DMS79 treated with DMSO at 0.1 percent for 48 hours (cell line): Measurements from ENCODE around the gene IFT27.

ENCODE experiments used
- DNase-seq: peaks from one replicate; lab custom pipeline; 2025; lab: John Stamatoyannopoulos, UW

Gene IFT27

DNA sequence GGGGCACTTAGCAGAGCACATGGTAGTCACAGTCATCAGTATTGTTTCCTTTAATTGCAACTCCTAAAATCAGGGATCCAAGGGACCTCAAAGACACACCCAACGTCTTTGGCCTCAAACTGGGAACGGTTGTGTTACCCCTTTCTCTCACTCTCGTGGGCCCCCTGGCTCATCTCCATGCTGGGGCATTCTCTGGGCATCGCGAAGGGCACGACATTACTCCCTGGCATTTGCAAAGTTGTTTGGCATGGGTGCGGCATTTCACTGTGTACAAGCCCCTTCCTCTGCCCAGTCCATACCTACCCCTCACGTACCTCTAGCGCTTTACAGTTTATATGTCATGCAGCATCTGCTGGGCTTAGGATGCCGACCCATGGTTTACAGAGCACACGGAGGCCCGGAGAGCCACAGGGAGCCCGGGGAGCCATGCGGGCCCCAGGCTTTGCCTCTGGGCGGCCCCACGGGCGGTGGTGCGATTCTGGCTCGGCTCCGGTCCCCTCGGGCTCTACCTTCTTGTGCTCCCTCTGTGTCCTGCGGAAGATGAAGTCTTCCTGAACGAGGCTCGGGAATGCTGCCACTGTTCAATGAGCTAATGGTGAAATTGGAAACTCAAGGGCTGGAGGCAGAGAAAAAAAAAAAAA is 50.4 kb downstream of the IFT27 start:
- no peak for DNase-seq

DNA sequence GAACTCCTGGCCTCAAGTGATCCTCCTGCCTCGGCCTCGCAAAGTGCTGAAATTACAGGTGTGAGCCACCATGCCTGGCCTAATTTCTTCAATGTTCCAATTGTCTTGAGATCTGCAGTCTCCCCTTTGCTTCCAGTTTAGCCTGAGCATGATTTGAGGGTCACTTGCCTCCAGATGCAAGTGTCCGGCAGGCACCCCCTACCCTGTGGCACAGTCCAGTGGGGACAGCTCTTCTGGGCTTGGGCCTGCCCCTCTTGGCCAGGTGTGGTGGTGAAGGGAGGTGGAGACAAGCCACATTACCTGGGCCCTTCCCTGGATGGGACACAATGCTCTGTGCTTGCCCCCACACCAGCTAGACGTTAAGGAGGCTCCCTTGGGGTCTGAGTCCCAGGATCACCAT is 51.1 kb downstream of the IFT27 start:
- DNase-seq: no peak

DNA sequence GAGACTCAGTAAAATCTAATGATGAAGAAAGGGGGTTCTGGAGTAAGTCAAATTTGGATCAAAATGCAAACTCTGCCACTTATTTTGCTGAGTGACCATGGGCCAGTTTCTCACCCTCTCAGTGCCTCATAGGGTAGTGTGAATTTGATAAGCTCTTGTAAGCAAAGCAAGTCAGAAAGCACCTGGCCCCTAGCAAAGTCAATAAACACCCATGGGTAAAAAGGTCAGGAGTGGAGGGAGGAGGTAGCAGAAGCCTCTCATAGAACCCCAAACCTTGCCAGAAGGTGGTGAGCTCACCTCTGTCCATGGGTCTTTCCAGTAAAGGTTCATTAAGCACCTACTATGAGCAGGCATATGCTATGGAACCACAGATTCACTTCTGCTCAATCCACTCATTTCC is 53.9 kb downstream of the IFT27 start:
- no peak for DNase-seq

DNA sequence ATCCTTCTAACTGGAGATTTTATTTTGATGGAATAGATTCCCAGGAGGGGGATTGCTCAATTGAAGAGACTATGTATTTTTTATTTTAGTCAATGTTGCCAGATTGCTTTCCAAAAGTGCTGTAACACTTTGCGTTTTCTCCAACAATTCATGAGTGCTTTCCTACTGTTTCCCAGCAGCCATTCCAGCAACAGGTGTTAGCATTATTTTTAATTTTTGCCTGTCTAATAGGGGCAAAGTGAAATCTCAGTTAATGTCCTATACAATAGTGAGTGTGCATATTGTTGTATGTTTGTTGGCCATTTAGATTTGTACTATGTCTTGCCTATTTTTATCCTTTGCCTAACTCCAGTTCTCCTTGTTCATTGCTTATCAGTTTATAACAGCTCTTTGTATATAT is 60.3 kb downstream of the IFT27 start:
- DNase-seq: no peak

DNA sequence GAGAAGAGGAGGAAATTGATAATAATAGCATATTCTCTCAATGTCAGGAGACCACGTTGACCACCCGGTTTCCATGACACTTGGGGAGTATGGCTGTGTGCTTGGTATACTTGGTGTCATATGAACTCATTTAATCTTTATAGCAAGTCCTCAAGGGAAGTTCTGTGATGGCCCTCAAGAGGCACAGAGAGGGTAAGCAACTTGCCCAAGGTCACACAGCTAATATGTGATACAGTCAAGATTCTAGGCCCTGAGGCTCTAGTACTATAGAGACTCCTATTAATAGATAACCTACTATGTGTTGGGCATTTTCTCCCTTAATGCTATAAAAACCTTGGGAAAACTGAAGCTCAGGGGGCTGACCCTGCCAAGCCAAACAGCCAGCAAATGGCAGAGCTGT is 61.8 kb downstream of the IFT27 start:
- no peak for DNase-seq

DNA sequence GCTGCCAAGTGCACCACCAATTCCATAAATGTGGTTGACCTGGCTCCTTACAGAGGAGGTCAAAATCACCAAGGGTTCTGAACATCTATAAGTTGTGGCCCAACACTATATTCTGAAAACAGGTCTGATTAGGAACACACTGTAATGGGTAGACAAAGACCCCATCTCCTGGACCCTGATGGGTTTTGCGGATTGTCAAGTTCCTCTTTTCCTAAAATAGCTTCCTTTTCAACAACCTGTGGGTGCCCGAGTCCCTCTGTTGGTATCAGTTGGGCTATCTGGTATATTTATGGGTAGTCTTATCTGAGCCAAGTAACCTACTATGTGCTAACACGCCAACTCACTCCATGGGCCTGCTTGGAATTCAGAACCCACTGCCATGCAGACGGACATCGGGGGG is 62.5 kb downstream of the IFT27 start:
- DNase-seq: no peak
